GM15510 (cell line): ENCODE results near the gene PRR23E.

ENCODE experiments used
- POLR2A ChIP-seq: IDR thresholded peaks from 3 replicates; pipeline ENCODE4 v1.6.1; 2011; ENCODE audit warnings: borderline replicate concordance; ENCODE audit not compliant: insufficient read length; ENCODE audit errors: extremely low read depth

Gene PRR23E

DNA sequence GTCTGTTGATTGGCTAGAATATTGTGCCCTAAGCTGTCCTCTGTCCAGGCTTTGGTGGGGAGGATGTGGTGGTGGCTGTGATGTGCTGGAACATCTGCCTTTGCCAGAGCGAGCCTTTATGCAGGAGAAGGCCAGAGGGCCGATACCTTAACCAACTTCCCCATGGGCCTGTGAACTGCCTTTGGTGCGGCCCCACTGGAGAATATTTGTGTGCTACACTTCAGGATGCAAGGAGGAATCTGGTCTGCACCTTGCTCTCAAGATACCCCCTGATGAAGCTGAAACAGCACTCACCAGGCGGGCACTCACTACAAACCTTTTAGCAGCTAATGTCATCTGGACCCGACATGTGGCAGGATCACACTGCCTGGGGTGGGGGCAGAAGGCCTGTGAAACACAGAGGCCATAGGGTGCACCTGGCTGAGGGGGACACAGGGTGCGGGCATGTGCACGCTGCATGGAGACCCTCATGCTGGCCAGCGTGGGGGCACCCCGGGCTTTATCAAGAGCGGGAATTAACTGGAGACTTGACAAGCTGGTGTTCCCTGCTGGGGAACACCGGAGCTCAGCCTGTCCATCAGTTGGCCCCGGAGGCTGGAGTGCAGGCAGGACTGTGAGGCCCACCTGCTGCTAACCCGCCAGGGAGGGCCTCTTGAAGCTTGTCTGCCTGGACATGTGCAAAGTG, 16.4 kb downstream of the PRR23E start:
- no peak for TF ChIP-seq POLR2A

- no peak for TF ChIP-seq POLR2A
These were observed 17.1 kb downstream of the PRR23E start for GRCh38 chr3:127209840-127210653.

DNA sequence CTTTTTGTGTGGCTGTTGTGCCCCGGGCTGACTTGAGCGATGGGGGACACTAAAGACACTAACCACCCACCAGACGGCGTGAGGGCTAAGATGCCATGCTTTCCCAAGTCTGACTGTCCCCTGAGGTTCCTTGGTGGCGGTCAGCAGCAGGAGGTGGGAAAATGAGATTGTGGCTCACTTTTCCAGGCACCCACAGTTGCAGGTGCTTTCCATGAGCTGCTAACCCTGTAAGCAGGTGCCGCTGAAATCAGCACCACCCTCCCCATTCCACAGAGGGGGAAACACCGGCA, 17.7 kb downstream of the PRR23E start:
- no peak for TF ChIP-seq POLR2A

DNA sequence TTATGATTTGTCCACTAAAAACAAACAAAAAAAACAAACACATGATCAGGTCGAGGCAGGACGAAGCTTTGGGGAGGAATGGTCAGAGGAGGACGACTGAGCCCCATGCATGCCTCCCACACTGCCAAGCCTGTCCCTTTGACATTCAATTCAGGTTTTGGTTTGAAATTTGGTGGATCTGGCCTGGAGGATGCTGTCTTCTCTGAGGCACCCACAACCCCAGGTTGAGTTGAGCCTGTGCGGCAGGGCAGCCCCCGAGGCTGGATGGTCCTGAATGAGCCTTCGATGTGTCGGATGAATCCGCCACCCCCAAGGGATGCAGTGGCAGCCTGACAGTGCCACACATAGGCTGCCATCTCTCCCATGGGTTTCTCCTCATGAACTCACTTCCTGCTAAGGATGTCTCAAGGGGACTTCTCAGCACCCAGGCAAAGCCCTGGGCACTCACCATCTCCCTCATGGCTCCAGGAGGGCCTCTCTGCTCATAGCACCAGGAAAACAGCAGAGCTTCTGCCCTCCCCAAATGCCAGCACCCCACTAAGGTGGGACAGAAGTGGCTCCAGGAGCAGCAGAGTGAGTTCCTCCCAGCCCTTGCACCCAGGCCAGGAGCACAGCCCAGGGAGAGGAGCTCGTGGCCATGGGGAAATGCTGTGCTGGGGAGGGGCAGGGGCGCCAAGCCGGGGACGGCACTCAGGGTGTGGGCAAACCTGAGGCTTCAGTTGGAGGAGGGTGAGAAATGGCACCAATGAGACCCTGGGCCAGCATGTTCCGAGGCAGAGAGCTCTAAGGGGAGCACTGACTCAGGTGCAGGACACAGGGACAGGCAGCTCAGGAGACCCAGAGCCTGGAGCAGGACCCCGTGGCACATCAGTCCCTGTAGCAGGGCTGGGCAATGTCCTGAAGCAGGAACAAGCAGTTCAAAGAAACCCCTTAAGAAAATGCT, 18.5 kb downstream of the PRR23E start:
- TF ChIP-seq POLR2A, result no peak

DNA sequence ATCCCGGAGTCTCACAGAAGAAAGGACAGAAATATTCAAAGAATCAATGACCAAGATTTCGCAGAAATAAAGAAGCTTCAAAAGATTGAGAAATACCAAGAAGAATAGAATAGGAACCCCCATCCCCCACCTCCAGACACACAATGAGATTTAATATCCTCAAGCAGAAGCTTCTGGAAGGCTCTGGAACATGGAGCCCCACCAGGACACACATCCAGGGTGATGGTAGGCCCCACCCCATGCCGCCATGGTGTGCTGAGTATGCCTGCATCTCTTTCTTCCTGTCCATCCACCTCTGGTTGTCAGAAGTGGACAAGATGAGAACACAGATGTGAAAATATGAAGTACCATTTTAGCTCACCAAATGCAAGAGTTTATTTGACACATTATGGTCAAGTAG, 19.3 kb downstream of the PRR23E start:
- no peak for TF ChIP-seq POLR2A

DNA sequence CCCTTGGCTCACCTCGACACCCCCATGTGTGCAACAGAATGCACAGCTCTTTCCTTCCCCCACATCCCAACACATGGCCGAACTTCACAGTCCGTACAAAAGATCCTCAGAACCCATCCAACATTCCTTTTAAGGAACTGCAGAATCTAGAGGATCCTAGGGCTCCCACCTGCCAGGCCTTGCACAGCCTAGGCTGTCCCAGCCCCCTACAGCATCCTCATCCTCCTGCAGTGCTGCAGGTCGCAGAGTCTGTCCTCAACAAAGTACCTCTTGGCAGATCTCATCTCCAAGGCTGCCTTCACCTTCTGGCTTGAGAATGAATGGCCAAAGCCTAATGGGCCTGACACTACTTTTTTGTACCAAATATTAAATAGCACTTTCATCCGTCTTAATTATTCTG, 19.8 kb downstream of the PRR23E start:
- no peak for TF ChIP-seq POLR2A

DNA sequence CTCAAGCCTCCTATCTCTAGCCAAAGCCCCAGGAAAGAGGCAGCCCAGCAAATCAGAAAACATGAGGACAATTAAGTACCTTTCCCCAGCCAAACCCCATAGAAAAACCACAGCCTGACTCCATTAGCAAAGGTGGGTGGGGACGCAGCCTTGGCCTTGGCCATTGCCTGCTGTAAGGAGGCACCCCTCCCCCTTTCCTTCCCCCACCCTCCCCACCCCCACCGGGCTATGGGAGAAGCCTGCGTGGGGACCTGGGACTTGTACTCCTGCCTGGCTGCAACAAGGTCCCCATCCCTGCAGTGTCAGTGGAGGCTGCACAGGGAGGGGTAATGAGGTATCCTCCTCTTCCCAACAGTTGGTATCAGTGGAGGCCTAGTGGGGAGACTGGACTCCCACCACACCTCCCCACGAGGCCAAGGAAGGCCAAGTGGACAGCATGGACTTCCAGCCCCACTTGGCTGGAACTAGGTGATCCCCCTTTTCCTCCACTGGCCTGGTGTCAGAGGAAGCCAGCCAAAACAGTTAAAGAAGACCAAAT, 20.5 kb downstream of the PRR23E start:
- no peak for TF ChIP-seq POLR2A

- TF ChIP-seq POLR2A, result no peak
These were observed 22.0 kb downstream of the PRR23E start for GRCh38 chr3:127214975-127215374.

GRCh38 chr3:127215714-127216414, 22.9 kb downstream of the PRR23E start:
- no peak for TF ChIP-seq POLR2A

GRCh38 chr3:127216415-127217261, 23.7 kb downstream of the PRR23E start:
- no peak for TF ChIP-seq POLR2A

DNA sequence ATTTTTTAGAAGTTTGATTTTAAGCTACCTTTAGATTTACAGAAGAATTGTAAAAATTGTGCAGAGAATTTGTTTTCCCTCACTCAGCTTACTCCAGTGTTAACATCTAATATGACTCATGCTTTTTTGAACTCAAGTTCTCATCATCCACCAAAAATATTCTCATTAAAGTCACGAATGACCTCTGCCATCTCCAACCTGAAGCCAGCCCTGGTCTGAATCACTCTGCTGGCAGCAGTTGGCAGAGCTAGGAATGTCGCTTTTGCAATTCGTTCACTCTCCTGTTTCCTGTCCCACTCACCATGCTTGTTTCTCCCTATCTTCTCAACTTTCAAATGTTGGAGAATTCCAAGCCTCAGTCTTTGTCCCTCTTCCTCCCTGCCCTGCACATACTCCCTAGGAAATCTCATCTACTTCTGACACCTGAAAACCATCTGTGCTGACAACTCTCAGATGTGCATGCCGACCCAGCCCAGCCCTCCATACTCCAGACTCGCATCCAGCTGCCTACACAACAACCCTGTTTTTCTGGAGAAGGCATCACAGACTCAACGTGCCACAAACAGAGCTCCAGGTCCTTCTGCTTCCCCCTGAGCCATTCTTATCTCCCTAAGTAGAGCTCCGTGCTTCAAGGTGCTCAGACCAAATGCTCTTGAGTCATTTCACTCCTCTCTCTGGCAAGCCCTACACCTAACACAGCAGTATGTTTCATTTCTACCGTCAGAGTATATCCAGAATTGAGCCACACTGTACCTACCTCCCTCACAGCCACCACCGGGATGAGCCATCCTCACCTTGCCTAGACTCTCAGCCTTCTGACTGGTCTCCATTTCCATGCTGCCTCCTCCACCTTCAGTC, 24.9 kb downstream of the PRR23E start:
- TF ChIP-seq POLR2A, result no peak

- TF ChIP-seq POLR2A, result no peak
These were observed 25.6 kb downstream of the PRR23E start for GRCh38 chr3:127218454-127218922.
